Measurements from ENCODE around the gene ARX.

GRCh38 chrX:25002661-25003020 lies 13.1 kb downstream of the ARX start:
- TF ChIP-seq EP300 (IDR thresholded peaks at IDR 0.05; ENCODE audit: borderline replicate concordance in 1 of 2, low read depth in 2 of 2, low read length in 2 of 2) = no peak
- no peak for TF ChIP-seq CEBPB (IDR thresholded peaks at IDR 0.05; ENCODE audit: low read depth, low read length)
- TF ChIP-seq EGR1 (IDR thresholded peaks at IDR 0.05; ENCODE audit: borderline replicate concordance, low read depth, low read length) = no peak
- TF ChIP-seq SIN3A (conservative IDR thresholded peaks at IDR 0.05 in 1 of 2, IDR thresholded peaks at IDR 0.05 in 1 of 2; ENCODE audit: low read depth in 1 of 2, low read length in 2 of 2) = no peak
- TF ChIP-seq, protein P1, sequence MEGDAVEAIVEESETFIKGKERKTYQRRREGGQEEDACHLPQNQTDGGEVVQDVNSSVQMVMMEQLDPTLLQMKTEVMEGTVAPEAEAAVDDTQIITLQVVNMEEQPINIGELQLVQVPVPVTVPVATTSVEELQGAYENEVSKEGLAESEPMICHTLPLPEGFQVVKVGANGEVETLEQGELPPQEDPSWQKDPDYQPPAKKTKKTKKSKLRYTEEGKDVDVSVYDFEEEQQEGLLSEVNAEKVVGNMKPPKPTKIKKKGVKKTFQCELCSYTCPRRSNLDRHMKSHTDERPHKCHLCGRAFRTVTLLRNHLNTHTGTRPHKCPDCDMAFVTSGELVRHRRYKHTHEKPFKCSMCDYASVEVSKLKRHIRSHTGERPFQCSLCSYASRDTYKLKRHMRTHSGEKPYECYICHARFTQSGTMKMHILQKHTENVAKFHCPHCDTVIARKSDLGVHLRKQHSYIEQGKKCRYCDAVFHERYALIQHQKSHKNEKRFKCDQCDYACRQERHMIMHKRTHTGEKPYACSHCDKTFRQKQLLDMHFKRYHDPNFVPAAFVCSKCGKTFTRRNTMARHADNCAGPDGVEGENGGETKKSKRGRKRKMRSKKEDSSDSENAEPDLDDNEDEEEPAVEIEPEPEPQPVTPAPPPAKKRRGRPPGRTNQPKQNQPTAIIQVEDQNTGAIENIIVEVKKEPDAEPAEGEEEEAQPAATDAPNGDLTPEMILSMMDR (IDR thresholded peaks at IDR 0.05; ENCODE audit: control extremely low read depth in 1 of 3, insufficient read depth in 1 of 3, low read depth in 1 of 3, low read length in 3 of 3) = no peak
- TF ChIP-seq GABPA (IDR thresholded peaks at IDR 0.05; ENCODE audit: borderline replicate concordance, insufficient read depth, low read length) = no peak
- no peak for TF ChIP-seq YY1 (IDR thresholded peaks at IDR 0.05; ENCODE audit: low read depth, low read length)
- TF ChIP-seq EZH2 (IDR thresholded peaks at IDR 0.05; ENCODE audit: low read depth, low read length, severe bottlenecking) = no peak
